Measurements from ENCODE around the gene SLIT1.

The SLIT1 gene

GRCh38 chr10:97129666-97130065 is 56.1 kb downstream of the SLIT1 start:
- H3K36me3 ChIP-seq (ENCODE audit: control insufficient read depth in 2 of 2, insufficient read depth in 2 of 2, low read length in 2 of 2): no peaks in the 10 kb centered on the region
- no peak overlapping the region for H3K9ac ChIP-seq (ENCODE audit: low read length in 2 of 2)
- no peaks in the 10 kb centered on the region for H3K27me3 ChIP-seq (ENCODE audit: control insufficient read depth in 1 of 2, insufficient read depth in 2 of 2, low read length in 2 of 2)
- H3K27ac ChIP-seq (ENCODE audit: low read length): no peak overlapping the region
- H3K4me1 ChIP-seq (ENCODE audit: control insufficient read depth, insufficient read depth, low read length): peaks cover 11% of the 10 kb centered on the region
- no peaks in the 10 kb centered on the region for H3K9me3 ChIP-seq (ENCODE audit: control insufficient read depth in 2 of 2, low read length in 2 of 2)
- H3K4me3 ChIP-seq (ENCODE audit: low read length in 2 of 2): no peak overlapping the region

- H3K27me3 ChIP-seq (ENCODE audit: control insufficient read depth in 1 of 2, insufficient read depth in 2 of 2, low read length in 2 of 2): no peaks in the 10 kb centered on the region
- H3K4me3 ChIP-seq (ENCODE audit: low read length in 2 of 2): no peak overlapping the region
- H3K9me3 ChIP-seq (ENCODE audit: control insufficient read depth in 2 of 2, low read length in 2 of 2): no peaks in the 10 kb centered on the region
- no peaks in the 10 kb centered on the region for H3K36me3 ChIP-seq (ENCODE audit: control insufficient read depth in 2 of 2, insufficient read depth in 2 of 2, low read length in 2 of 2)
- H3K4me1 ChIP-seq (ENCODE audit: control insufficient read depth, insufficient read depth, low read length): peaks cover 11% of the 10 kb centered on the region
- no peak overlapping the region for H3K27ac ChIP-seq (ENCODE audit: low read length)
- no peak overlapping the region for H3K9ac ChIP-seq (ENCODE audit: low read length in 2 of 2)
These were observed 57.1 kb downstream of the SLIT1 start for GRCh38 chr10:97128516-97129154.

- Histone ChIP-seq H3K9ac (ENCODE audit: low read length in 2 of 2) (no peak overlapping the region), H3K27ac (ENCODE audit: low read length) (no peak overlapping the region), H3K9me3 (ENCODE audit: control insufficient read depth in 2 of 2, low read length in 2 of 2) (no peaks in the 10 kb centered on the region), H3K27me3 (ENCODE audit: control insufficient read depth in 1 of 2, insufficient read depth in 2 of 2, low read length in 2 of 2) (no peaks in the 10 kb centered on the region), H3K36me3 (ENCODE audit: control insufficient read depth in 2 of 2, insufficient read depth in 2 of 2, low read length in 2 of 2) (no peaks in the 10 kb centered on the region), H3K4me1 (ENCODE audit: control insufficient read depth, insufficient read depth, low read length) (peaks cover 11% of the 10 kb centered on the region), H3K4me3 (ENCODE audit: low read length in 2 of 2) (no peak overlapping the region)
These were observed 57.7 kb downstream of the SLIT1 start for GRCh38 chr10:97128039-97128492.

- Histone ChIP-seq H3K27ac (ENCODE audit: low read length) (no peak overlapping the region), H3K27me3 (ENCODE audit: control insufficient read depth in 1 of 2, insufficient read depth in 2 of 2, low read length in 2 of 2) (no peaks in the 10 kb centered on the region), H3K9ac (ENCODE audit: low read length in 2 of 2) (no peak overlapping the region), H3K4me1 (ENCODE audit: control insufficient read depth, insufficient read depth, low read length) (peaks cover 11% of the 10 kb centered on the region), H3K4me3 (ENCODE audit: low read length in 2 of 2) (no peak overlapping the region), H3K9me3 (ENCODE audit: control insufficient read depth in 2 of 2, low read length in 2 of 2) (no peaks in the 10 kb centered on the region), H3K36me3 (ENCODE audit: control insufficient read depth in 2 of 2, insufficient read depth in 2 of 2, low read length in 2 of 2) (no peaks in the 10 kb centered on the region)
These were observed 58.2 kb downstream of the SLIT1 start for GRCh38 chr10:97127509-97127908.

- no peak overlapping the region for H3K27ac ChIP-seq (ENCODE audit: low read length)
- H3K4me3 ChIP-seq (ENCODE audit: low read length in 2 of 2): no peak overlapping the region
- H3K9ac ChIP-seq (ENCODE audit: low read length in 2 of 2): no peak overlapping the region
- peaks cover 0 to 5% of the 10 kb centered on the region in 2 donors for H3K27me3 ChIP-seq (ENCODE audit: control insufficient read depth in 1 of 2, insufficient read depth in 2 of 2, low read length in 2 of 2)
- no peaks in the 10 kb centered on the region for H3K36me3 ChIP-seq (ENCODE audit: control insufficient read depth in 2 of 2, insufficient read depth in 2 of 2, low read length in 2 of 2)
- H3K4me1 ChIP-seq (ENCODE audit: control insufficient read depth, insufficient read depth, low read length): no peaks in the 10 kb centered on the region
- no peaks in the 10 kb centered on the region for H3K9me3 ChIP-seq (ENCODE audit: control insufficient read depth in 2 of 2, low read length in 2 of 2)
These were observed 61.5 kb downstream of the SLIT1 start for GRCh38 chr10:97124211-97124610.

- no peak overlapping the region for H3K27ac ChIP-seq (ENCODE audit: low read length)
- peaks cover 0 to 5% of the 10 kb centered on the region in 2 donors for H3K27me3 ChIP-seq (ENCODE audit: control insufficient read depth in 1 of 2, insufficient read depth in 2 of 2, low read length in 2 of 2)
- no peaks in the 10 kb centered on the region for H3K4me1 ChIP-seq (ENCODE audit: control insufficient read depth, insufficient read depth, low read length)
- H3K9ac ChIP-seq (ENCODE audit: low read length in 2 of 2): no peak overlapping the region
- no peaks in the 10 kb centered on the region for H3K36me3 ChIP-seq (ENCODE audit: control insufficient read depth in 2 of 2, insufficient read depth in 2 of 2, low read length in 2 of 2)
- no peak overlapping the region for H3K4me3 ChIP-seq (ENCODE audit: low read length in 2 of 2)
- no peaks in the 10 kb centered on the region for H3K9me3 ChIP-seq (ENCODE audit: control insufficient read depth in 2 of 2, low read length in 2 of 2)
These were observed 62.0 kb downstream of the SLIT1 start for GRCh38 chr10:97123765-97124164.

GRCh38 chr10:97121041-97121440 is 64.7 kb downstream of the SLIT1 start:
- H3K27ac ChIP-seq (ENCODE audit: low read length): no peak overlapping the region
- no peaks in the 10 kb centered on the region for H3K4me1 ChIP-seq (ENCODE audit: control insufficient read depth, insufficient read depth, low read length)
- no peak overlapping the region for H3K9ac ChIP-seq (ENCODE audit: low read length in 2 of 2)
- no peaks in the 10 kb centered on the region for H3K9me3 ChIP-seq (ENCODE audit: control insufficient read depth in 2 of 2, low read length in 2 of 2)
- no peak overlapping the region for H3K4me3 ChIP-seq (ENCODE audit: low read length in 2 of 2)
- peaks cover 2 to 5% of the 10 kb centered on the region in 2 donors for H3K27me3 ChIP-seq (ENCODE audit: control insufficient read depth in 1 of 2, insufficient read depth in 2 of 2, low read length in 2 of 2)
- H3K36me3 ChIP-seq (ENCODE audit: control insufficient read depth in 2 of 2, insufficient read depth in 2 of 2, low read length in 2 of 2): no peaks in the 10 kb centered on the region

GRCh38 chr10:97120370-97120769 is 65.4 kb downstream of the SLIT1 start:
- Histone ChIP-seq H3K9me3 (ENCODE audit: control insufficient read depth in 2 of 2, low read length in 2 of 2) (no peaks in the 10 kb centered on the region), H3K4me1 (ENCODE audit: control insufficient read depth, insufficient read depth, low read length) (no peaks in the 10 kb centered on the region), H3K27me3 (ENCODE audit: control insufficient read depth in 1 of 2, insufficient read depth in 2 of 2, low read length in 2 of 2) (peaks cover 2 to 7% of the 10 kb centered on the region in 2 donors), H3K27ac (ENCODE audit: low read length) (no peak overlapping the region), H3K36me3 (ENCODE audit: control insufficient read depth in 2 of 2, insufficient read depth in 2 of 2, low read length in 2 of 2) (no peaks in the 10 kb centered on the region), H3K4me3 (ENCODE audit: low read length in 2 of 2) (no peak overlapping the region), H3K9ac (ENCODE audit: low read length in 2 of 2) (no peak overlapping the region)

- Histone ChIP-seq H3K27ac (ENCODE audit: low read length) (no peak overlapping the region), H3K36me3 (ENCODE audit: control insufficient read depth in 2 of 2, insufficient read depth in 2 of 2, low read length in 2 of 2) (no peaks in the 10 kb centered on the region), H3K9ac (ENCODE audit: low read length in 2 of 2) (no peak overlapping the region), H3K27me3 (ENCODE audit: control insufficient read depth in 1 of 2, insufficient read depth in 2 of 2, low read length in 2 of 2) (peaks cover 2 to 11% of the 10 kb centered on the region in 2 donors), H3K4me3 (ENCODE audit: low read length in 2 of 2) (no peak overlapping the region), H3K4me1 (ENCODE audit: control insufficient read depth, insufficient read depth, low read length) (no peaks in the 10 kb centered on the region), H3K9me3 (ENCODE audit: control insufficient read depth in 2 of 2, low read length in 2 of 2) (no peaks in the 10 kb centered on the region)
These were observed 66.6 kb downstream of the SLIT1 start for GRCh38 chr10:97119058-97119745.

- Histone ChIP-seq H3K27ac (ENCODE audit: low read length) (no peak overlapping the region), H3K9ac (ENCODE audit: low read length in 2 of 2) (no peak overlapping the region), H3K9me3 (ENCODE audit: control insufficient read depth in 2 of 2, low read length in 2 of 2) (no peaks in the 10 kb centered on the region), H3K36me3 (ENCODE audit: control insufficient read depth in 2 of 2, insufficient read depth in 2 of 2, low read length in 2 of 2) (no peaks in the 10 kb centered on the region), H3K4me1 (ENCODE audit: control insufficient read depth, insufficient read depth, low read length) (no peaks in the 10 kb centered on the region), H3K4me3 (ENCODE audit: low read length in 2 of 2) (no peak overlapping the region), H3K27me3 (ENCODE audit: control insufficient read depth in 1 of 2, insufficient read depth in 2 of 2, low read length in 2 of 2) (peaks cover 7 to 11% of the 10 kb centered on the region in 2 donors)
These were observed 68.4 kb downstream of the SLIT1 start for GRCh38 chr10:97117372-97117771.

All from stomach smooth muscle (tissue), 2 donors.